HG03039 (cell line): ENCODE data around the gene CCDC54.

Experiments used
- ATAC-seq: cut with Tn5 transposase; IDR thresholded peaks from one replicate; pipeline ENCODE4 v1.9.1; 2021; ENCODE audit warnings: mild to moderate bottlenecking, moderate library complexity; ENCODE audit not compliant: unreplicated experiment

The CCDC54 gene

GRCh38 chr3:107392549-107393165 lies 15.4 kb downstream of the CCDC54 start:
- no peak for ATAC-seq

- ATAC-seq, result no peak
These were observed 17.3 kb downstream of the CCDC54 start for GRCh38 chr3:107394502-107394901.

DNA sequence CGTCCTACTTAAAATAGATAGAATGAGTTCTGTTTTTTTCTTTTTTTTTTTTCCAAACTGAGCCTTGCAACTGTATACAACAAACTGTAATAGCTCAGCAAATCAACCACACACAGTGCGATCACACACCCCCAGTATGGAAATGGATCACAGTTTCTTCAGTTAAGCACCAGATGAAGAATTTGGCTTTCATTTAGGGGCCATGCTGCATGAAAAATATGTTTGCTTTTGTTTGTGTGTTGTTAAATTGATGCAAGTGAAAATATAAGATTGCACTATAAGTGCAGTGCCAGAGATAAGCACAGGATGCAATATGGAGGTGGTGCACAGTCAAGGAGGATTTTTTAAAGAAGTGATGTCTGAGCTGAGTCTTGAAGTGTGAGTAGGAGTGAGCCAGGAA lies 17.8 kb downstream of the CCDC54 start:
- no peak for ATAC-seq

DNA sequence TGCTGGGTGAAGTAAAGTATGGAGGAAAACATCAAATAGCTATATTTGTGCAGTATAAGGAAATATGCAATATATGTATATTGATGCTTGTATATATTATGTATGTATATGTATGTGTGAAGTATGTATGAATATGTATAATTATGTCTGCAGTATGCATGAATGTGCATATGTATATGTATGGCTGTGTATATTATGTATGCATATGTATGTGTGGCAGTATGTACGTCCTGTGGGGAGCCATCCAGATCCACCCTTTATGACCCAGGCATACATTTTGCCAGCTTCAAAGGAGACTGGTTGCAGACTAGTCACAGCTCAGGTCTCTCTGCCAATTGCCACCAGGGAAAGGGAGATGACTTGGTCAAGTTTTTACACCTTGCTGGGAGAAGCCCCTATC lies 24.1 kb downstream of the CCDC54 start:
- no peak for ATAC-seq

DNA sequence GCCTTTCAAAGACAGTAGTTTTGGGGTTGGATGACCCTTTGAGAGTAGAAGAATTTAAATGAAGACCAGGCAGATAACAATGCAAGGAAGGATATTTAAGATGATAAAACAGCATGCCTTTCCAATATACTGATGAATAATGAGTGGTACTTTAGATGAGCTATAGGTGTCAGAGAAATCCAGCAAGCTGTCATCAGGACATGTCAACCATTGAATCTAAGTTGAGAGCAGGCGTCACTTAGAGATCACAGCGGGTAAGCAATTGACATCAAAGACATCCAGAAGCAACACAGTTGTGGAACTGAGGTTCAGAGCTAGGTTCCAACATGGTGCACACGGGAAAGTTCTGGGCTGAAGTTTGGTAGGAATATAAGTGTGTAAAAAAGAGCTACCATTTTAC lies 25.0 kb downstream of the CCDC54 start:
- ATAC-seq, result no peak

- ATAC-seq, result no peak
These were observed 27.7 kb downstream of the CCDC54 start for GRCh38 chr3:107404727-107405469.

DNA sequence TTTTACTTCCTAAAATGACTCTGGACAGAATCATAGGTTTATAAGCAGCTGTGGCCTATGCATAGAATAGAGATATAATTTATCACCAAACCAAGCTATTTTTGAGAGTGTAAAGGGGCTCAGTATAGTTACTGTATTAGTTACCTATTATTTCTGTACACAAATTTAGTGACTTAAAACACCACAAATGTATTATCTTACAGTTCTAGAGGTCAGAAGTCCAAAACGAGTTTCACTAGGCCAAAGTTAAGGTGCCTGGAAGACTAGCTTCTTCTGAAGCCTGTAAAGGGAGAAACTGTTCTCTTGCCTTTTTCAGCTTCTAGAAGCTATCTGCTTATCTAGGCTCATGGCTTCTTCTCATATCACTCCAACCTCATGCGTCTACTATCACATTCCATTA lies 30.1 kb downstream of the CCDC54 start:
- no peak for ATAC-seq

- ATAC-seq, result no peak
These were observed 31.3 kb downstream of the CCDC54 start for GRCh38 chr3:107408513-107408912.

DNA sequence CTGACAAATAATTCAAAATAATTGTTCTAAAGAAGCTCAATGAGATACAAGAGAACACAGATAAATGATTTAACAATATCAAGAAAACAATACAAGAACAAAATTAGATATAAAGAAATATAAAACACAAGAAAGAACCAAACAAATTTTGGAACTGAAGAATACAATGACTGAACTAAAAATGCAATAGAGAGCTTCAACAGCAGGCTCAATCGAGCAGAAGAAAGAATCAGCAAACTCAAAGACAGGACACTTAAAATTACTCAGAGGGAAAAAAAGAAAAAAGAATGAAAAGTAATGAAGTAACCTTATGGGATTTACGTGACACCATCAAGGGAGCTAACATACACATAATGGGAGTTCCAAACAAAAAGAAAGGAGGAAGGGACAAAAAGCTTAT lies 32.1 kb downstream of the CCDC54 start:
- no peak for ATAC-seq

- no peak for ATAC-seq
These were observed 33.4 kb downstream of the CCDC54 start for GRCh38 chr3:107410606-107411005.

DNA sequence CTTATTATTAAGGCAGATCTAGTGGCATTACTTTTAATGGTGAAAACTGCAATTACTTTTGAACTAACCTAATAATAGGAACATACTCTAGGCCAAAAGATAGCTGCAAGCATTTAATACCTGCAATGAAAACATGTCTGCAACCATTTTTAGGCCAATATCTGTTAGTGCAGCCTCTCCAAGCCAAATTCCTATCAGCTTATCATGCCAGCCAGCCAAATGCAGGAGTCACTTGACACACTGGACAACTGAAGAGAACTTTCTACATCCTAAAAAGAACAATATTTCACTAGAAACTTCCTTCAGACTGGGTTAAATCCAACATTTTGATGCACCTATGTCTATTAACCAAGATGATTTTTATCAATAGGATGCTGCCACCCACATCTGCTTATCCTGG lies 33.8 kb downstream of the CCDC54 start:
- no peak for ATAC-seq

DNA sequence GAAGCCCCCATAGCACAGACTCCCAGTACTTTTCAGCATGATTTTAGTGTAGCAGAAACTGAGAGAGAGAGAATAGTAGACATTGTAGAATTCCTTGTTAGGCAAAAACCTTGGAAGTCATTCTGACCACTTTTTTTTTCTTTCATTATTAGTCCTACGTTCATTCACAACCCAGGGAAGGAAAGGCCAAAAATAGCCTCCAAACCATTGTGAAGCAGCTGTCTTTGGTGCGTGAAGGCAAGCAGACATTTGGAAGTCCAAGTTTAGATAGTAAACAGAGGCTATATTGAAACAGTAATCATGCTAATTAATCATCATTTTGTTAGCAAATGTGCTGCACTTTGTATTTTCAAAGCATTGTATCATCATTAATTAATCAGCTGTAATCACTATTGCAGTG lies 34.5 kb downstream of the CCDC54 start:
- no peak for ATAC-seq

- no peak for ATAC-seq
These were observed 35.1 kb downstream of the CCDC54 start for GRCh38 chr3:107412376-107412775.

- no peak for ATAC-seq
These were observed 36.0 kb downstream of the CCDC54 start for GRCh38 chr3:107413264-107413663.

DNA sequence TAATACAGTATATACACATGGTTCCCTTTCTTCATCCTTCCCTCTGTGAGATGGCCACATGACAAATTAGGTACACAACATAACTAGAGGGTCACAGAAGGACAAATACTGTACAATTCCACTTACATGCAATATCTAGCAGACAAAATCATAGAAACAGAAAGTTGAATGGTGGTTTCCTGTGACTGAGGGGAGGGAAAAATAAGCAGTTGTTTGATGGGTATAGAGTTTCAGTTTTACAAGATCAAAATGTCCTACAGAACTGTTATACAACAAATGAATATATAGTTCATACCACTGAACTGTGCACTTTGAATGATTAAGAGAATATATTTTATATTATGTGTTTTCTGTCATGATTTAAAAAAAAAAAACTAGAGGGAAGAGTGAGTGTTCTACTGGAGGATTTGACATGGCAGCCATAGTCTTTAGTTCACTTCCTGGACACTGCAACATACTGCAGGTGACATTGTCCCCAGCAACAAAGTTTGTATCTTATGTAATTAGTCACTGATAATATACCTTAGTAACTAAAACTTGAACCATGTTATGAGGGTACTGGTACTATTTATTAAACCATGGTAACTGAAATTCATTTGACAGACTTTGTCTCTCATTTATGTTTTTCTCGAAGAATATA lies 37.2 kb downstream of the CCDC54 start:
- ATAC-seq, result no peak

DNA sequence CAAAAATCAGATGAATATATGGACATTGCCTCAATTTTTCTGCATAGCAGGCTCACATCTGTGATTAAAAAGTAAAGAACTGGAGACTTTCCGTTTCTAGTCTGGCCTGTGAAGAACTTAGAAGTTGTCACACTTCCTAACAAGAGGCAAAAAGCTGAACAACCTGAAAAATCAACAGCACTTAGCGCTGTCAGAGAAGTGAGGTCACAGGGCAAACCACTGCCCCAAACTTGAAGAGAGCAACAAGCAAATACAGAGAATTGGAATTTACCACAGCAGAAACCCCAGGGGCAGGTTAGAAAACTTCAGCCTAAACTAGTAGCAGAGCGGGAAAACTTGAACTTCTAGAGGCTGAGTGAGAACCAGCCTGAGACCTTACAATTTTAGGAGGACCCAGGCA lies 38.9 kb downstream of the CCDC54 start:
- no peak for ATAC-seq

- no peak for ATAC-seq
These were observed 39.6 kb downstream of the CCDC54 start for GRCh38 chr3:107416886-107417285.

GRCh38 chr3:107421170-107421792 lies 44.0 kb downstream of the CCDC54 start:
- ATAC-seq, result peak; percentile 54

GRCh38 chr3:107421881-107422280 lies 44.6 kb downstream of the CCDC54 start:
- no peak for ATAC-seq

- ATAC-seq, result no peak
These were observed 47.8 kb downstream of the CCDC54 start for GRCh38 chr3:107425033-107425432.

DNA sequence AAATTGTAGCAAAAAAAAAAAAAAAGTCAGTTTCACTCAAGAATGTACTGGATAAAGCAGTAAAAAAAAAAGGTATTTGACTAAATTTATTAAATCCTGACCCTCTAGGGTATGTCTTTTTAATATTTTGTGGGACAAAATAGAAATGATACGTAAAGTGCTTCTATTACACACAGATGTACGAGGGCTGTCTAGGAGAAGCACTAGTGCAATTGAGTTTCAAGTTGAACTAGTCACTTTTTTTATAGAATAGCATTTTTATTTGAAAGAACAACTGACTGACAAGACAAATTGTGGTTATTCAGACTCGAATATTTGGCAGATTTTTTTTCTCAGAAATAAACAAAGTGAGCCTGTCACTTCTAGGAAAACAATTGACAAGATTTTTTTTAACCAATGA lies 49.0 kb downstream of the CCDC54 start:
- no peak for ATAC-seq
